GM23338 (cell line): ENCODE data around the gene MEGF6. TPM values are rescaled to one million over a fixed set of nuclear protein-coding genes. Genes with fewer than 3 reads are reported as not detected.

Experiments
- ATAC-seq: fragments of 200-7000 bp; cut with Tn5 transposase; 3 replicates; pipeline ENCODE4 v1.9.1; 2020
- DNase-seq: peaks from one replicate; pipeline ENCODE4 v3.0.0-alpha.2; 2015; ENCODE audit warnings: low spot score
- H2AFZ ChIP-seq: fragments of 200-600 bp; sonication (generic); 2 replicates; pipeline ENCODE4 v1.8.0; 2016; ENCODE audit warnings: antibody characterized with exemption, mild to moderate bottlenecking, moderate library complexity
- H3F3A ChIP-seq: fragments of 200-600 bp; sonication (generic); replicated peaks from 2 replicates; pipeline ENCODE4 v1.8.0; 2017; ENCODE audit warnings: antibody characterized with exemption, mixed run types, low read depth
- H3K27ac ChIP-seq: fragments of 200-600 bp; sonication (generic); 2 replicates; pipeline ENCODE4 v1.6.1; 2016; ENCODE audit warnings: low read depth
- H3K27me3 ChIP-seq: fragments of 200-600 bp; sonication (generic); 2 replicates; pipeline ENCODE4 v1.8.0; 2016; ENCODE audit warnings: mild to moderate bottlenecking, mixed run types, moderate library complexity; ENCODE audit not compliant: insufficient read depth
- H3K36me3 ChIP-seq: fragments of 200-600 bp; sonication (generic); 2 replicates; pipeline ENCODE4 v1.8.0; 2016; ENCODE audit warnings: mild to moderate bottlenecking; ENCODE audit not compliant: insufficient read depth
- H3K4me1 ChIP-seq: fragments of 200-600 bp; sonication (generic); 2 replicates; pipeline ENCODE4 v1.8.0; 2016; ENCODE audit warnings: mild to moderate bottlenecking, moderate library complexity; ENCODE audit not compliant: insufficient read depth
- H3K4me2 ChIP-seq: fragments of 200-600 bp; sonication (generic); 2 replicates; pipeline ENCODE4 v1.7.1; 2017; ENCODE audit warnings: mixed run types
- H3K4me3 ChIP-seq: fragments of 200-600 bp; sonication (generic); 2 replicates; pipeline ENCODE4 v1.6.1; 2016; ENCODE audit warnings: mixed run types
- H3K79me2 ChIP-seq: fragments of 200-600 bp; sonication (generic); replicated peaks from 2 replicates; pipeline ENCODE4 v1.8.0; 2017; ENCODE audit warnings: mild to moderate bottlenecking; ENCODE audit not compliant: insufficient read depth
- H3K9me2 ChIP-seq: fragments of 200-600 bp; sonication (generic); 2 replicates; pipeline ENCODE4 v1.8.0; 2017; ENCODE audit not compliant: insufficient read depth
- H4K20me1 ChIP-seq: fragments of 200-600 bp; sonication (generic); replicated peaks from 2 replicates; pipeline ENCODE4 v1.8.0; 2017; ENCODE audit warnings: mild to moderate bottlenecking; ENCODE audit not compliant: insufficient read depth
- H3K27ac Mint-ChIP-seq: 2 replicates; pipeline ENCODE4 v1.8.0; 2020; ENCODE audit warnings: inconsistent platforms, mild to moderate bottlenecking, moderate library complexity, mixed read lengths
- H3K27me3 Mint-ChIP-seq: 3 replicates; pipeline ENCODE4 v1.8.0; 2022; ENCODE audit warnings: low read depth, mild to moderate bottlenecking, moderate library complexity, mixed read lengths, inconsistent platforms; ENCODE audit not compliant: insufficient read depth, poor library complexity
- H3K36me3 Mint-ChIP-seq: 3 replicates; pipeline ENCODE4 v1.8.0; 2021; ENCODE audit warnings: low read depth, mild to moderate bottlenecking, inconsistent platforms, moderate library complexity, mixed read lengths
- H3K4me1 Mint-ChIP-seq: 3 replicates; pipeline ENCODE4 v1.8.0; 2020; ENCODE audit warnings: mild to moderate bottlenecking, inconsistent platforms, mixed read lengths
- H3K4me3 Mint-ChIP-seq: 3 replicates; pipeline ENCODE4 v1.8.0; 2021; ENCODE audit warnings: moderate library complexity, mild to moderate bottlenecking, inconsistent platforms, mixed read lengths
- H3K9me3 Mint-ChIP-seq: 3 replicates; pipeline ENCODE4 v1.8.0; 2020; ENCODE audit warnings: moderate library complexity, mild to moderate bottlenecking, inconsistent platforms, mixed read lengths
- ETS1 ChIP-seq: IDR thresholded peaks from 2 replicates; pipeline ENCODE4 v1.6.1; 2016; ENCODE audit warnings: antibody characterized with exemption
- EZH2phosphoT487 ChIP-seq: fragments of 200-600 bp; sonication (generic); IDR thresholded peaks from one replicate; pipeline ENCODE4 v1.8.1; 2018; ENCODE audit warnings: antibody characterized with exemption; ENCODE audit not compliant: unreplicated experiment
- NANOG ChIP-seq: IDR thresholded peaks from 2 replicates; pipeline ENCODE4 v1.6.1; 2016; ENCODE audit warnings: antibody characterized with exemption, borderline replicate concordance
- ZNF114 ChIP-seq: fragments of 250-450 bp; sonication (Bioruptor Pico); IDR thresholded peaks from 2 replicates; pipeline ENCODE4 v1.5.0; 2020; ENCODE audit warnings: mild to moderate bottlenecking, moderate library complexity
- ZNF331 ChIP-seq: fragments of 250-450 bp; sonication (Bioruptor Pico); IDR thresholded peaks from 2 replicates; pipeline ENCODE4 v1.5.0; 2020; ENCODE audit warnings: low read depth, mild to moderate bottlenecking, moderate library complexity
- polyA plus RNA-seq: library from polyadenylated mRNA; unstranded; fragments of >200 nt; fragmentation: Nextera tagmentation; extraction: Ambion mirVana; gene quantifications from 2 replicates; pipeline ENCODE4 v1.2.1, GENCODE V29; 2016
- total RNA-seq: library from RNA; depleted of rRNA; stranded (reverse); fragments of >200 nt; shearing (Covaris generic); gene quantifications from 2 replicates; pipeline ENCODE4 v1.2.3, GENCODE V29; 2014
- TF ChIP-seq, protein P1 (sequence below): IDR thresholded peaks from one replicate; pipeline ENCODE4 v1.6.1; 2018; ENCODE audit warnings: antibody characterized with exemption; ENCODE audit not compliant: unreplicated experiment
- TF ChIP-seq, protein P2 (sequence below), 2 experiments: fragments of 200-600 bp in 1 of 2; sonication (generic) in 1 of 2; conservative IDR thresholded peaks; 2 replicates each; pipeline versions ENCODE4 v1.5.1 to v1.6.1; 2016 to 2017; ENCODE audit warnings: antibody characterized with exemption in 2 of 2, low read depth in 2 of 2, mild to moderate bottlenecking in 2 of 2, moderate library complexity in 1 of 2

MEGF6 gene
- total and polyA plus RNA-seq, 2 experiments from 2014 or later, result 4.0 to 21.4 TPM

DNA sequence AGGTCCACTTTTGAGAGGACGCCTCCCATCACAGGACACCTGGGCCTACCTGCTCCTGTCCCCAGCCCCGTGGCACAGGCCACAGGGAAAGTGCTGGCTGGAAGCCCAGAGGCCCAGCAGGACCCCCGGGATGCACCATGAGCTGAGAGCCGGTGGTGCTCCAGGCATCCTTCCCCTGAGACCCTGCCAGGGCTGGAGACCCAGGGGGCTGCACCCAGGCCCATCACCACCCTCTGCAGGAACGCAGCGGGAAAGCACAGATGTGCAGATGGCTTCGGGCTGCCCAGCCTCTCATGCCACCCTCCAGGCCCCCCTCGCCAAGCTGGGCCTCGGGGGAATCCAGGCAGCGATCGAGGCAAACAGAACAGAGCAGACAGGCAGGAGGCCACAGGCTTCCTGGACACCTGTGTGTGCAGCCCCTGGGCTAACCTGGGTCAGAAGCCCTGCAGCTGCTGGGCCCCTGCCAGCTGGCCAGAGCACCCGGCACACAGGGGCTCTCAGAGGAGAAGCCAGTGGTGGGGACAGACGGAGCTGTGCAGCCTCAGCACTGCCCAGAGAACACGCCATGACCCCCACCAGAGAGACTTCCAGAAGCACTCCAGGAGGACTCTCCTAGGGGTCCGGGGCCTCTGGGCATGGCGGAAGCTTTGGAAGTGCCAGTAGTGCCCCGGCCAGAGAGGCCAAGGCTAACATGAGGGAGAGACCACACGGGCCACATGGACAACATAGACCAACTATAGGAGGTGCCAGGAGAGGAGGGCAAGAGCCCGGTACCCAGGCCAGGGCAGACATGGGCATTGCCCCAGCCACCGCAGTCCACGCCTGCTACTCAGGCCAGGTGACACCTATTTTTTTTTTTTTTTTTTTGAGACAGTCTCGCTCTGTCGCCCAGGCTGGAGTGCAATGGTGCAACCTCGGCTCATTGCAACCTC, 85.5 kb downstream of the MEGF6 start:
- H3K4me1 Mint-ChIP-seq, result no peaks in the 10 kb centered on the region; the same call in 2 of the 3 replicates
- H3K27me3 ChIP-seq, result peaks cover 13% of the 10 kb centered on the region; the same call in 1 of the 2 replicates
- no peak overlapping the region for H3K4me2 ChIP-seq
- H3K4me3 Mint-ChIP-seq, result no peak overlapping the region
- H3K9me2 ChIP-seq, result no peaks in the 10 kb centered on the region
- H3K27me3 Mint-ChIP-seq, result peaks cover 17% of the 10 kb centered on the region
- H3K27ac ChIP-seq, result no peak overlapping the region
- no peak overlapping the region for H2AFZ ChIP-seq
- H3K79me2 ChIP-seq, result no peaks in the 10 kb centered on the region
- TF ChIP-seq ZNF114 (CRISPR knock-in tag), result no peak
- TF ChIP-seq, protein P1, sequence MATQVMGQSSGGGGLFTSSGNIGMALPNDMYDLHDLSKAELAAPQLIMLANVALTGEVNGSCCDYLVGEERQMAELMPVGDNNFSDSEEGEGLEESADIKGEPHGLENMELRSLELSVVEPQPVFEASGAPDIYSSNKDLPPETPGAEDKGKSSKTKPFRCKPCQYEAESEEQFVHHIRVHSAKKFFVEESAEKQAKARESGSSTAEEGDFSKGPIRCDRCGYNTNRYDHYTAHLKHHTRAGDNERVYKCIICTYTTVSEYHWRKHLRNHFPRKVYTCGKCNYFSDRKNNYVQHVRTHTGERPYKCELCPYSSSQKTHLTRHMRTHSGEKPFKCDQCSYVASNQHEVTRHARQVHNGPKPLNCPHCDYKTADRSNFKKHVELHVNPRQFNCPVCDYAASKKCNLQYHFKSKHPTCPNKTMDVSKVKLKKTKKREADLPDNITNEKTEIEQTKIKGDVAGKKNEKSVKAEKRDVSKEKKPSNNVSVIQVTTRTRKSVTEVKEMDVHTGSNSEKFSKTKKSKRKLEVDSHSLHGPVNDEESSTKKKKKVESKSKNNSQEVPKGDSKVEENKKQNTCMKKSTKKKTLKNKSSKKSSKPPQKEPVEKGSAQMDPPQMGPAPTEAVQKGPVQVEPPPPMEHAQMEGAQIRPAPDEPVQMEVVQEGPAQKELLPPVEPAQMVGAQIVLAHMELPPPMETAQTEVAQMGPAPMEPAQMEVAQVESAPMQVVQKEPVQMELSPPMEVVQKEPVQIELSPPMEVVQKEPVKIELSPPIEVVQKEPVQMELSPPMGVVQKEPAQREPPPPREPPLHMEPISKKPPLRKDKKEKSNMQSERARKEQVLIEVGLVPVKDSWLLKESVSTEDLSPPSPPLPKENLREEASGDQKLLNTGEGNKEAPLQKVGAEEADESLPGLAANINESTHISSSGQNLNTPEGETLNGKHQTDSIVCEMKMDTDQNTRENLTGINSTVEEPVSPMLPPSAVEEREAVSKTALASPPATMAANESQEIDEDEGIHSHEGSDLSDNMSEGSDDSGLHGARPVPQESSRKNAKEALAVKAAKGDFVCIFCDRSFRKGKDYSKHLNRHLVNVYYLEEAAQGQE, result no peak
- TF ChIP-seq EZH2phosphoT487, result no peak
- no peak for TF ChIP-seq ZNF331
- TF ChIP-seq ETS1, result no peak
- TF ChIP-seq NANOG, result no peak
- no peaks in the 10 kb centered on the region for H3K9me3 Mint-ChIP-seq
- no peaks in the 10 kb centered on the region for H3K4me1 ChIP-seq
- DNase-seq, result no peak
- H3K36me3 Mint-ChIP-seq, result no peaks in the 10 kb centered on the region
- H3K27ac Mint-ChIP-seq, result no peak overlapping the region
- 0 out of 2 replicates have a peak, but pooled peaks cover 6% of the 10 kb centered on the region for H4K20me1 ChIP-seq
- ATAC-seq, result no peak
- H3K36me3 ChIP-seq, result no peaks in the 10 kb centered on the region
- no peak overlapping the region for H3K4me3 ChIP-seq
- no peaks in the 10 kb centered on the region for H3F3A ChIP-seq

- Histone ChIP-seq H3K9me2 (no peaks in the 10 kb centered on the region), H2AFZ (no peak overlapping the region), H4K20me1 (0 out of 2 replicates have a peak, but pooled peaks cover 6% of the 10 kb centered on the region), H3K27ac (no peak overlapping the region), H3K4me2 (no peak overlapping the region), H3F3A (no peaks in the 10 kb centered on the region), H3K4me1 (no peaks in the 10 kb centered on the region), H3K27me3 (peaks cover 3% of the 10 kb centered on the region; the same call in 1 of the 2 replicates), H3K79me2 (no peaks in the 10 kb centered on the region), H3K4me3 (no peak overlapping the region), H3K36me3 (no peaks in the 10 kb centered on the region)
- ATAC-seq (peak; percentile 41), DNase-seq (no peak)
- H3K4me1 Mint-ChIP-seq, result no peaks in the 10 kb centered on the region
- H3K9me3 Mint-ChIP-seq, result no peaks in the 10 kb centered on the region
- H3K36me3 Mint-ChIP-seq, result no peaks in the 10 kb centered on the region
- H3K4me3 Mint-ChIP-seq, result no peak overlapping the region
- no peak for TF ChIP-seq ETS1
- TF ChIP-seq, protein P2, sequence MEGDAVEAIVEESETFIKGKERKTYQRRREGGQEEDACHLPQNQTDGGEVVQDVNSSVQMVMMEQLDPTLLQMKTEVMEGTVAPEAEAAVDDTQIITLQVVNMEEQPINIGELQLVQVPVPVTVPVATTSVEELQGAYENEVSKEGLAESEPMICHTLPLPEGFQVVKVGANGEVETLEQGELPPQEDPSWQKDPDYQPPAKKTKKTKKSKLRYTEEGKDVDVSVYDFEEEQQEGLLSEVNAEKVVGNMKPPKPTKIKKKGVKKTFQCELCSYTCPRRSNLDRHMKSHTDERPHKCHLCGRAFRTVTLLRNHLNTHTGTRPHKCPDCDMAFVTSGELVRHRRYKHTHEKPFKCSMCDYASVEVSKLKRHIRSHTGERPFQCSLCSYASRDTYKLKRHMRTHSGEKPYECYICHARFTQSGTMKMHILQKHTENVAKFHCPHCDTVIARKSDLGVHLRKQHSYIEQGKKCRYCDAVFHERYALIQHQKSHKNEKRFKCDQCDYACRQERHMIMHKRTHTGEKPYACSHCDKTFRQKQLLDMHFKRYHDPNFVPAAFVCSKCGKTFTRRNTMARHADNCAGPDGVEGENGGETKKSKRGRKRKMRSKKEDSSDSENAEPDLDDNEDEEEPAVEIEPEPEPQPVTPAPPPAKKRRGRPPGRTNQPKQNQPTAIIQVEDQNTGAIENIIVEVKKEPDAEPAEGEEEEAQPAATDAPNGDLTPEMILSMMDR (conservative IDR thresholded peaks at IDR 0.05; ENCODE audit: low read depth in 2 of 2), result peak in 1 of 2 experiments; percentile 34; a peak in 2 of 4 replicates
- peaks cover 11% of the 10 kb centered on the region for H3K27me3 Mint-ChIP-seq
- no peak overlapping the region for H3K27ac Mint-ChIP-seq
Observed at GRCh38 chr1:3524556-3525203, 86.6 kb downstream of the MEGF6 start.
